H9 (cell line): ENCODE data around the gene SPRYD3. TPM values are rescaled to one million over a fixed set of nuclear protein-coding genes. Genes with fewer than 3 reads are reported as not detected.

Source experiments
- DNase-seq: peaks from one replicate; pipeline ENCODE4 v3.0.0-alpha.2; 2017
- H2AFZ ChIP-seq: one replicate; pipeline ENCODE4 v1.6.1; 2013; ENCODE audit warnings: mild to moderate bottlenecking, low read length, control low read depth, moderate library complexity
- H2AK5ac ChIP-seq: 2 replicates; pipeline ENCODE4 v1.6.1; 2013; ENCODE audit warnings: low read length, control low read depth, mixed read lengths; ENCODE audit not compliant: insufficient read length
- H2BK120ac ChIP-seq: one replicate; pipeline ENCODE4 v1.6.1; 2013; ENCODE audit warnings: low read depth, mild to moderate bottlenecking, low read length, control low read depth, inconsistent platforms; ENCODE audit not compliant: poor library complexity, severe bottlenecking
- H2BK12ac ChIP-seq: 2 replicates; pipeline ENCODE4 v1.6.1; 2013; ENCODE audit warnings: low read length, control low read depth, mixed read lengths, low read depth; ENCODE audit not compliant: insufficient read length
- H2BK15ac ChIP-seq: 2 replicates; pipeline ENCODE4 v1.6.1; 2013; ENCODE audit warnings: low read depth, low read length, control low read depth
- H2BK20ac ChIP-seq: one replicate; pipeline ENCODE4 v1.6.1; 2013; ENCODE audit warnings: low read depth, mild to moderate bottlenecking, low read length, control low read depth, inconsistent platforms; ENCODE audit not compliant: poor library complexity, severe bottlenecking
- H2BK5ac ChIP-seq: 2 replicates; pipeline ENCODE4 v1.6.1; 2013; ENCODE audit warnings: low read length, control low read depth, mixed read lengths; ENCODE audit not compliant: insufficient read length
- H3K14ac ChIP-seq: 2 replicates; pipeline ENCODE4 v1.6.1; 2013; ENCODE audit warnings: low read length, control low read depth; ENCODE audit not compliant: insufficient read depth
- H3K18ac ChIP-seq: 2 replicates; pipeline ENCODE4 v1.6.1; 2013; ENCODE audit warnings: low read depth, mild to moderate bottlenecking, mixed read lengths, low read length, control low read depth; ENCODE audit not compliant: insufficient read length
- H3K23ac ChIP-seq: 2 replicates; pipeline ENCODE4 v1.6.1; 2013; ENCODE audit warnings: low read length, control low read depth, mixed read lengths, low read depth; ENCODE audit not compliant: insufficient read length
- H3K23me2 ChIP-seq: 2 replicates; pipeline ENCODE4 v1.6.1; 2013; ENCODE audit warnings: low read depth, mild to moderate bottlenecking, mixed read lengths, low read length, control low read depth; ENCODE audit not compliant: insufficient read length, poor library complexity, severe bottlenecking
- H3K27ac ChIP-seq: 2 replicates; pipeline ENCODE4 v1.5.1; 2013; ENCODE audit warnings: low read length, control low read depth, mixed read lengths, low read depth; ENCODE audit not compliant: insufficient read length
- H3K27me3 ChIP-seq: 2 replicates; pipeline ENCODE4 v1.6.1; 2013; ENCODE audit warnings: low read length, control low read depth, inconsistent platforms; ENCODE audit not compliant: insufficient read depth
- H3K4ac ChIP-seq: 2 replicates; pipeline ENCODE4 v1.6.1; 2013; ENCODE audit warnings: low read depth, mild to moderate bottlenecking, control low read depth, inconsistent platforms, low read length, moderate library complexity
- H3K4me1 ChIP-seq: 2 replicates; pipeline ENCODE4 v1.6.1; 2013; ENCODE audit warnings: low read length, control low read depth, inconsistent platforms; ENCODE audit not compliant: insufficient read depth
- H3K4me2 ChIP-seq: 2 replicates; pipeline ENCODE4 v1.6.1; 2013; ENCODE audit warnings: low read length, control low read depth, mixed read lengths; ENCODE audit not compliant: insufficient read length, insufficient read depth
- H3K56ac ChIP-seq: 2 replicates; pipeline ENCODE4 v1.6.1; 2013; ENCODE audit warnings: low read depth, mild to moderate bottlenecking, mixed read lengths, low read length, control low read depth; ENCODE audit not compliant: insufficient read length
- H3K79me1 ChIP-seq: 2 replicates; pipeline ENCODE4 v1.6.1; 2013; ENCODE audit warnings: low read depth, mild to moderate bottlenecking, moderate library complexity, low read length, control low read depth, inconsistent platforms; ENCODE audit not compliant: insufficient read depth, poor library complexity, severe bottlenecking
- H3K79me2 ChIP-seq: 2 replicates; pipeline ENCODE4 v1.6.1; 2013; ENCODE audit warnings: low read length, control low read depth, inconsistent platforms; ENCODE audit not compliant: insufficient read depth
- H3K9ac ChIP-seq: 2 replicates; pipeline ENCODE4 v1.6.1; 2013; ENCODE audit warnings: low read length, control low read depth, mixed read lengths; ENCODE audit not compliant: insufficient read length; ENCODE audit errors: extremely low read depth
- H3K9me3 ChIP-seq: one replicate; pipeline ENCODE4 v1.6.1; 2013; ENCODE audit warnings: low read depth, low read length, inconsistent platforms; ENCODE audit not compliant: control insufficient read depth
- H3T11ph ChIP-seq: one replicate; pipeline ENCODE4 v1.6.1; 2013; ENCODE audit warnings: mild to moderate bottlenecking, low read length, control low read depth, inconsistent platforms
- H4K20me1 ChIP-seq: one replicate; pipeline ENCODE4 v1.6.1; 2013; ENCODE audit not compliant: control insufficient read depth, insufficient read length, insufficient read depth
- H4K5ac ChIP-seq: 2 replicates; pipeline ENCODE4 v1.6.1; 2013; ENCODE audit warnings: low read depth, mild to moderate bottlenecking, mixed read lengths, low read length, control low read depth; ENCODE audit not compliant: insufficient read length
- H4K8ac ChIP-seq: replicated peaks from 2 replicates; pipeline ENCODE4 v1.6.1; 2013; ENCODE audit warnings: low read length, control low read depth, mixed read lengths, low read depth; ENCODE audit not compliant: insufficient read length
- H4K91ac ChIP-seq: 2 replicates; pipeline ENCODE4 v1.6.1; 2013; ENCODE audit warnings: low read depth, mild to moderate bottlenecking, moderate library complexity, mixed read lengths, low read length, control low read depth; ENCODE audit not compliant: insufficient read length
- H3K27ac Mint-ChIP-seq, 3 experiments: 2 replicates in 2 of 3; 3 replicates in 1 of 3; pipeline ENCODE4 v1.8.0; 2020 to 2021; ENCODE audit warnings: mixed read lengths in 3 of 3, mild to moderate bottlenecking in 1 of 3, moderate library complexity in 1 of 3
- H3K27me3 Mint-ChIP-seq: 2 replicates; pipeline ENCODE4 v1.8.0; 2021; ENCODE audit warnings: low read depth, mild to moderate bottlenecking, moderate library complexity, mixed read lengths
- H3K36me3 Mint-ChIP-seq, 3 experiments: 2 replicates in 2 of 3; 3 replicates in 1 of 3; pipeline ENCODE4 v1.8.0; 2020 to 2021; ENCODE audit warnings: low read depth in 3 of 3, mixed read lengths in 3 of 3; ENCODE audit not compliant: insufficient read depth in 1 of 3
- H3K4me1 Mint-ChIP-seq, 2 experiments: 2 replicates each; pipeline ENCODE4 v1.8.0; 2020; ENCODE audit warnings: mixed read lengths in 2 of 2
- H3K4me3 Mint-ChIP-seq, 2 experiments: 2 replicates in 1 of 2; 3 replicates in 1 of 2; pipeline ENCODE4 v1.8.0; 2020 to 2021; ENCODE audit warnings: mild to moderate bottlenecking in 2 of 2, mixed read lengths in 2 of 2, moderate library complexity in 1 of 2
- H3K9me3 Mint-ChIP-seq, 2 experiments: 2 replicates in 1 of 2; 3 replicates in 1 of 2; pipeline ENCODE4 v1.8.0; 2020; ENCODE audit warnings: mild to moderate bottlenecking in 2 of 2, mixed read lengths in 2 of 2, moderate library complexity in 1 of 2
- CTCF ChIP-seq: fragments of 200-600 bp; sonication (generic); conservative IDR thresholded peaks from 3 replicates; pipeline ENCODE4 v1.8.0; 2021; ENCODE audit warnings: antibody characterized with exemption, mild to moderate bottlenecking
- WGBS: extraction: QIAGEN DNeasy Blood & Tissue Kit; methylation state at CpG from one replicate; pipeline ENCODE4 v1.1.7; 2013; ENCODE audit warnings: missing lambda C conversion rate, low lambda C conversion rate, mixed read lengths; ENCODE audit not compliant: insufficient read length; ENCODE audit errors: extremely low coverage; 5-methylcytosine and 5-hydroxymethylcytosine counted together
- total RNA-seq: library from RNA; stranded (reverse); gene quantifications from 2 replicates; pipeline ENCODE4 v1.2.1, GENCODE V29; 2021

The SPRYD3 gene
- total RNA-seq, 1 experiment from 2014 or later = 6.5 TPM

DNA sequence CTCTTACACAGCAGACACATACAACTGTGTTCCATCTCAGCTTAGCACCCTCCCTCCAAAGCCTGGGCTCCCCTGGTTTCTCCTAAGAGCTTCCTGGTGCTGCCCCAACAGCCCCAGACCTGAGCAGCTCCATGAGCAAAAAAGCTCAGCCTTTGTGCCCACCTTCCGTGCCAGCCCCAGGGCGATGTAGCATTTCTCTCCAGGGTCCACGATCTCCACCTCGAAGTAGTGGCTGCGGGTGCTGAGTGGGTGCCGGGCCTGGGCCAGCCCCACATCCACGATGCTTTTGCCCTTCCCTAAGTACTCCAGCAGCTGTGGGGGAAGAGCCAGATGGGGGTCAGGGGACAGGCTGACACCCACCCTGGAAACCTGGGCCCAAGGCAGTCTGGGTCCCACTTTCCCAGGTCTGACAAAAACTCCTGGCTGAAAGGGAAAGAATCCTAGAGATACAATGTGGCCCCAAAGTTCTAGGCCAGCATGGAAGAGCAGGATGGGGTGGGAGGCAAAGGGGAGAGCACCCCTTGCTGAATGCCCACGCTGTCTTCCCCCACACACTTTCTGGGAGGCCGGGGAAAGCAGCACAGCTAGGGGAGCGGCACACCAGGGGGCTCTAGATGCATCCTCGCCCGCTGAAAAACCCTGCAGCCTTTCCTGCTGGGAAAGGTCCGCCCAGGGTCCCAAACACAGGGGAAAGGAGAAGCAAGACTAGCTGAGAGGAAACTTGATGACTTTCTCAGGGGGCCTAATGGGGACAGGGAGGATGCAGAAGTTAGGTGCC, 11.0 kb downstream of the SPRYD3 start:
- Histone ChIP-seq H4K91ac (no peak overlapping the region), H3K27me3 (peaks cover 2% of the 10 kb centered on the region; the same call in 1 of the 2 replicates), H2BK5ac (no peak overlapping the region), H3K9ac (no peak overlapping the region), H3K4me2 (no peak overlapping the region), H4K5ac (no peak overlapping the region), H3K9me3 (no peaks in the 10 kb centered on the region), H2AFZ (no peak overlapping the region), H3K4me1 (peaks cover 3% of the 10 kb centered on the region; the same call in 1 of the 2 replicates), H3K27ac (no peak overlapping the region), H2AK5ac (no peak overlapping the region), H3K23me2 (no peaks in the 10 kb centered on the region), H4K20me1 (no peaks in the 10 kb centered on the region), H3K18ac (no peak overlapping the region), H4K8ac (no peak overlapping the region), H3K4ac (no peak overlapping the region), H2BK15ac (no peak overlapping the region), H2BK12ac (no peak overlapping the region), H2BK120ac (no peak overlapping the region), H2BK20ac (no peak overlapping the region), H3K14ac (no peak overlapping the region; the same call in 1 of the 2 replicates), H3T11ph (no peak overlapping the region), H3K56ac (no peak overlapping the region), H3K23ac (no peak overlapping the region), H3K79me1 (no peaks in the 10 kb centered on the region), H3K79me2 (no peaks in the 10 kb centered on the region)
- Mint-ChIP-seq H3K27me3 (peaks cover 11% of the 10 kb centered on the region), H3K4me3 (no peak overlapping the region; a peak in 1 of 5 replicates), H3K36me3 (peaks cover 3 to 15% (median 9%) of the 10 kb centered on the region in 3 experiments), H3K27ac (peak overlapping the region in 2 of 3 experiments; percentile 25 to 28; a peak in 2 of 7 replicates), H3K9me3 (no peaks in the 10 kb centered on the region), H3K4me1 (peaks cover 46% of the 10 kb centered on the region in 2 experiments)
- WGBS = no CpG with 5 or more reads among the region's 13 CpGs
- TF ChIP-seq CTCF = no peak
- no peak for DNase-seq
